Neutrophil (primary cell): ENCODE results near the gene MTM1.

Experiments used
- H3K27ac ChIP-seq: fragments of 200-600 bp; sonication (generic); 2 replicates; pipeline ENCODE4 v1.5.1; 2016; ENCODE audit warnings: mild to moderate bottlenecking, moderate library complexity
- H3K27me3 ChIP-seq: fragments of 200-600 bp; sonication (generic); 2 replicates; pipeline ENCODE4 v1.6.0; 2016; ENCODE audit warnings: mild to moderate bottlenecking
- H3K36me3 ChIP-seq: fragments of 200-600 bp; sonication (generic); 2 replicates; pipeline ENCODE4 v1.5.1; 2017
- H3K4me1 ChIP-seq, 2 experiments: fragments of 200-600 bp in 1 of 2; sonication (generic) in 1 of 2; 1 replicate in 1 of 2; 2 replicates in 1 of 2; pipeline versions ENCODE4 v1.5.1 to v1.6.1; 2013 to 2016; ENCODE audit warnings: low read depth in 1 of 2, low read length in 1 of 2, mild to moderate bottlenecking in 1 of 2, moderate library complexity in 1 of 2; ENCODE audit not compliant: control insufficient read depth in 1 of 2, insufficient read depth in 1 of 2
- H3K4me3 ChIP-seq, 2 experiments: fragments of 200-600 bp in 1 of 2; sonication (generic) in 1 of 2; 1 replicate in 1 of 2; 2 replicates in 1 of 2; pipeline ENCODE4 v1.5.1; 2013 to 2016; ENCODE audit warnings: low read depth in 1 of 2, low read length in 1 of 2, mild to moderate bottlenecking in 1 of 2, moderate library complexity in 1 of 2
- H3K9me3 ChIP-seq: fragments of 200-600 bp; sonication (generic); 2 replicates; pipeline ENCODE4 v1.5.1; 2016
- TF ChIP-seq, protein P1 (sequence below): fragments of 200-600 bp; sonication (generic); IDR thresholded peaks from 2 replicates; pipeline ENCODE4 v1.5.1; 2016; ENCODE audit warnings: antibody characterized with exemption

Gene MTM1

DNA sequence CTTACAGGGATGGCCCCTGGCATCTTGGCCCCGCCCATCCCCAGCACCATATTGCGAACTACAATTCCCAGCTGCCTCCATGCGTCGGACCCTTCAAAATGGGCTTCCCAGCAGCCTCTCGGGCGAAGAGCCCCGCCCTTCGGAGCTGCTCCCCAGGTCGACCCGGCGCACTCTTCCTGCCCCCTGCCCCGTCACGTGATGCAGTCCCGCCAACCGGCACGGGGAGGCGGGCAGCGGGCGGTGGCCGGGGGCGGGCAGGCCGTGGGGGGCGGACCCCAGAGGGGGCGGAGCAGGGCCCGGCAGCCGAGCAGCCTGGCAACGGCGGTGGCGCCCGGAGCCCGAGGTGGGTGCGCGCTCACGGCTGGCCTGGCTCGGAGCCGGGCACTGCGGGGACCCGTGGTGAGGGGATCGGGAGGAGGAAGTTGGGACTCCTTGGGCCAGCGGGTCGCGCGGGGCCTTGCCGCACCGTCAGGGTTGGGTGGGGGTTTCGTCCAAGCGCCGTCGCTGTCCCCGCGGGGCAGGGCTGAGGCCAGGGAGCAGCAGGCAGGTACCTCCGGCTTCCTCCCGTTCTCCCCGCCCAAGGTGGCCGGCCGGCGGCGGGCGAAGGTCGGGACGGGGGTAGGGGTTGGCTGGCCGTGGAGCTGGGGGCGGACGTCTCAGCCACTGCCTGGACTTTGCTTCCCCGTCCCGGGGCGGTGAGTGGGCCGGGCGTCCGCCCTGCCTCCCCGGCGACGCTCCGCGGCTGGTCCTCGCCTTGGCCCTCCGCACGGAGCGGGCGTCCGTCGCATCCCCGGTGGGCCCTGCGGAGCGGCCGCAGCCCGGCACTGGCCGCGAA is at the start of gene MTM1:
TSS of gene MTM1 (plus strand) at position 302 of the 835 bp plus-strand sequence. CDS start 23,994 bp downstream, outside the sequence.
- TF ChIP-seq, protein P1, sequence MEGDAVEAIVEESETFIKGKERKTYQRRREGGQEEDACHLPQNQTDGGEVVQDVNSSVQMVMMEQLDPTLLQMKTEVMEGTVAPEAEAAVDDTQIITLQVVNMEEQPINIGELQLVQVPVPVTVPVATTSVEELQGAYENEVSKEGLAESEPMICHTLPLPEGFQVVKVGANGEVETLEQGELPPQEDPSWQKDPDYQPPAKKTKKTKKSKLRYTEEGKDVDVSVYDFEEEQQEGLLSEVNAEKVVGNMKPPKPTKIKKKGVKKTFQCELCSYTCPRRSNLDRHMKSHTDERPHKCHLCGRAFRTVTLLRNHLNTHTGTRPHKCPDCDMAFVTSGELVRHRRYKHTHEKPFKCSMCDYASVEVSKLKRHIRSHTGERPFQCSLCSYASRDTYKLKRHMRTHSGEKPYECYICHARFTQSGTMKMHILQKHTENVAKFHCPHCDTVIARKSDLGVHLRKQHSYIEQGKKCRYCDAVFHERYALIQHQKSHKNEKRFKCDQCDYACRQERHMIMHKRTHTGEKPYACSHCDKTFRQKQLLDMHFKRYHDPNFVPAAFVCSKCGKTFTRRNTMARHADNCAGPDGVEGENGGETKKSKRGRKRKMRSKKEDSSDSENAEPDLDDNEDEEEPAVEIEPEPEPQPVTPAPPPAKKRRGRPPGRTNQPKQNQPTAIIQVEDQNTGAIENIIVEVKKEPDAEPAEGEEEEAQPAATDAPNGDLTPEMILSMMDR = peak; percentile 30
- Histone ChIP-seq H3K36me3 (no peaks in the 10 kb centered on the region), H3K9me3 (no peaks in the 10 kb centered on the region), H3K4me1 (peaks cover 41 to 46% of the 10 kb centered on the region in 2 experiments), H3K4me3 (peak within 1 kb of the TSS; percentile 73 to 77), H3K27me3 (no peaks in the 10 kb centered on the region), H3K27ac (peak within 1 kb of the TSS; percentile 87)

DNA sequence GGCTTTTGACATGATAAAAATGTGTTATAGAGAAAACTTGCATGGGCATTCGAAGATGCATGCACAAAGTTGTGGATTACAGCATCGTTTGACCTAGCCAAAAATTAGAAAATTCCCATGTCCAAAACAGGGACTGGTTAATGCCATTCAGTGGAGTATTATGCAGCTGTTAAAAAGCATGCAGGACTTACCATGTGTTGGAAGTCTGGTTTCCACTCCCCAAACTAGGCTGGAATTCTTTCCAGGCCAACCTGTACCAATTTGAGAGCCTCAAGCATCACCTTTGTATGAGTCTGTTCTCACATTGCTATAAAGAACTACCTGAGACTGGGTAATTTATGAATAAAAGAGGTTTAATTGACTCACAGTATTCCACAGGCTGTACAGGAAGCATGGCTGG is 45.9 kb upstream of the MTM1 start:
- Histone ChIP-seq H3K4me3 (no peak overlapping the region), H3K36me3 (no peaks in the 10 kb centered on the region), H3K4me1 (peaks cover 5 to 8% of the 10 kb centered on the region in 2 experiments), H3K9me3 (no peaks in the 10 kb centered on the region), H3K27me3 (no peaks in the 10 kb centered on the region), H3K27ac (no peak overlapping the region)
- TF ChIP-seq, protein P1 = no peak

DNA sequence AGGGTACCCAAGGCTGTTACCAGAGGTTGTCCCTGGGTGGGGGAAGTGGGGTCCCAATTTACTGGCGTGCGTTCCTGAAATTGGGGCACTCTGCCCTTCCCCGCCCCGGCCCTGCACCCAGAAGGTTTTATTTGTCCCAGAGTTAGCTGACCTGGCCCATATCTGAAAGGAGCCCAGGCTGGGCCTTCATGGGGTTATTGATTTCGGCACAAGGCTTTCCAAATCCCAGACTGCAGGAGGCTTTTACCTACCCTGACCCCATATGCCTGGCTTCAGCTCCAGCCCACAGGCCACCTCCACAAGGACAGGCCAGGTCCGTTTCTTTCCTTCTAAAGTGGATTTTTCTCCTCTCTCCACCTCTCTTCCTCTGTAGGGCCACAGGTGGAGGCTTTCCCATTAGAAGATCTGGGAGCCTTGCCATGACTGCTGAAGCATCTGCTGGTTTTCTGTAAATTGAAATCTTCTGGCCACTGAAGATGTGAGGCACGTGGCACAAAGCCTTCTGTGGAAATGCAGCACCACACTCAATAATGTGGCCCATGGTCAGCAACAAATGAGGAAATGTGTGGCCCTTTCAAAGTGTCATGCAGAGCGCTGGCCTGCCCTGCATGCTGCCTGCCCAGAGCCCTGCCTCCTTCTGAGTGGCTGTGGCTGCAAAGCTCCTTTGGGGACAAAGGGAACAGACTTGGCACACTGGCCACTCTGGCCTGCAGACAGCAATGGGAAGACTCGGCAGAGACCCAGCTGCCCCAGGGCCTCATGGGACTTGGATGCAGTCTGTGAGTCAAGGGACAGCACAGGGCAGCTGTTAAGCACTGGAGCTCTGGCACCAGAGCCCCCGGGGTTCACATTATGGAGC is 43.1 kb upstream of the MTM1 start:
- no peaks in the 10 kb centered on the region for H3K9me3 ChIP-seq
- H3K4me3 ChIP-seq = no peak overlapping the region
- H3K4me1 ChIP-seq = peaks cover 5 to 9% of the 10 kb centered on the region in 2 experiments
- H3K36me3 ChIP-seq = no peaks in the 10 kb centered on the region
- H3K27me3 ChIP-seq = no peaks in the 10 kb centered on the region
- H3K27ac ChIP-seq = no peak overlapping the region
- TF ChIP-seq, protein P1 = no peak

DNA sequence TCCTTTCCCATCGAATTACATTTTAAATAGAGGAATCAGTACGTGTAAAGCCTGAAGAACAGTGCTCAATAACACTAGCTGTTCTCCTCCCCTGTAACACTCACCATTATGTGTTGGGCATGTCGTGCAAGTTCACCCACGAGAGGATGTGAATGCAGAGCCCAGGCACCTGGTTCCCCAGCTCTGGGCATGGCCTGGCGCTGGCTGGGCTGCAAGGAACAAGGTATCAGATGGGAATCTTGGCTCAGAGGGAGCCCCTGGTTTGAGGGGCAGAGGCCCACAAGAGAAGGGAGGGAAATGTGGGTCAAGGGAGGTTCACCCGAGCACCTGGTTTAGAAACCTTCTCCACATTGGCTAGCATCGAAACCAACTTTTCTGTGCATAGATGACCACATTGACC is 41.7 kb upstream of the MTM1 start:
- Histone ChIP-seq H3K4me3 (no peak overlapping the region), H3K36me3 (no peaks in the 10 kb centered on the region), H3K27ac (no peak overlapping the region), H3K4me1 (peaks cover 5 to 9% of the 10 kb centered on the region in 2 experiments), H3K27me3 (no peaks in the 10 kb centered on the region), H3K9me3 (no peaks in the 10 kb centered on the region)
- TF ChIP-seq, protein P1 = no peak

DNA sequence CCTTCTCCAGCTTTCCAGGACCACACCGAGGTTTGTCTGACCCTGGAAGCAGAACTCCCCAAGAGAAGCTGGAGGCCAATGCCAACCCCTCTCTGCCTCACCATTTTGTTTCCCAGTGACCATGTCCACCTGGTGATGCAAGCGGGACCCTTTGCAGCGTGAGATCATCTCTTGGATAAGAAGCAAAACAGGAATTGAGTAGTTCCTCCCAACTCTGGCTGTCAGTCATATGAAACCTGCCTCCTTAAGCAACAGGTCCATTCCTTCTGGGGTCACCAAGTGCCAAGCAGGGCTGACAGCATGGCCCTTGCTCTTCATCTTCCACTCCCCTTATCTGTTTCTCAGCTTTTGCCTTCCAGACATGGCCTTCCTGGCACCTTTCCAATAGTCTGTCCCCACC is 41.3 kb upstream of the MTM1 start:
- H3K27ac ChIP-seq = no peak overlapping the region
- H3K4me3 ChIP-seq = no peak overlapping the region
- H3K4me1 ChIP-seq = peaks cover 5 to 9% of the 10 kb centered on the region in 2 experiments
- no peaks in the 10 kb centered on the region for H3K9me3 ChIP-seq
- no peaks in the 10 kb centered on the region for H3K27me3 ChIP-seq
- H3K36me3 ChIP-seq = no peaks in the 10 kb centered on the region
- TF ChIP-seq, protein P1 = no peak
